Endodermal cell (in vitro differentiated cells): ENCODE data around the gene FUT2. TPM values are rescaled to one million over a fixed set of nuclear protein-coding genes. Genes with fewer than 3 reads are reported as not detected.

Experiments used
- DNase-seq: peaks from one replicate; pipeline ENCODE4 v3.0.0-alpha.2; 2017
- H3K27ac ChIP-seq: 2 replicates; pipeline ENCODE4 v1.5.1; 2013; ENCODE audit warnings: mild to moderate bottlenecking, low read depth, low read length, moderate library complexity
- H3K27me3 ChIP-seq: 2 replicates; pipeline ENCODE4 v1.6.1; 2013; ENCODE audit warnings: mild to moderate bottlenecking, low read length, moderate library complexity; ENCODE audit not compliant: insufficient read depth, control insufficient read depth, poor library complexity, severe bottlenecking
- H3K36me3 ChIP-seq: 2 replicates; pipeline ENCODE4 v1.7.0; 2013; ENCODE audit warnings: mild to moderate bottlenecking, low read length, moderate library complexity; ENCODE audit not compliant: control insufficient read depth, insufficient read depth
- H3K4me1 ChIP-seq: one replicate; pipeline ENCODE4 v1.7.0; 2013; ENCODE audit warnings: low read length; ENCODE audit not compliant: control insufficient read depth, insufficient read depth
- H3K4me3 ChIP-seq: 2 replicates; pipeline ENCODE4 v1.5.1; 2013; ENCODE audit warnings: mild to moderate bottlenecking, low read length, moderate library complexity
- H3K9ac ChIP-seq: 2 replicates; pipeline ENCODE4 v1.6.1; 2013; ENCODE audit warnings: mild to moderate bottlenecking, low read length, moderate library complexity; ENCODE audit not compliant: poor library complexity, severe bottlenecking; ENCODE audit errors: extremely low read depth
- H3K9me3 ChIP-seq: 2 replicates; pipeline ENCODE4 v1.6.1; 2013; ENCODE audit warnings: mild to moderate bottlenecking, low read length, moderate library complexity; ENCODE audit not compliant: control insufficient read depth
- H3K27ac Mint-ChIP-seq: 2 replicates; pipeline ENCODE4 v1.8.0; 2020; ENCODE audit warnings: mixed read lengths
- H3K27me3 Mint-ChIP-seq: 2 replicates; pipeline ENCODE4 v1.8.0; 2021; ENCODE audit warnings: mild to moderate bottlenecking, mixed read lengths; ENCODE audit not compliant: insufficient read depth
- H3K36me3 Mint-ChIP-seq: 2 replicates; pipeline ENCODE4 v1.8.0; 2020; ENCODE audit warnings: low read depth, mixed read lengths
- H3K4me1 Mint-ChIP-seq: 2 replicates; pipeline ENCODE4 v1.8.0; 2020; ENCODE audit warnings: mixed read lengths
- H3K4me3 Mint-ChIP-seq: 2 replicates; pipeline ENCODE4 v1.8.0; 2020; ENCODE audit warnings: mild to moderate bottlenecking, moderate library complexity, mixed read lengths
- H3K9me3 Mint-ChIP-seq: 2 replicates; pipeline ENCODE4 v1.8.0; 2020; ENCODE audit warnings: mild to moderate bottlenecking, mixed read lengths
- CTCF ChIP-seq: fragments of 200-600 bp; sonication (generic); conservative IDR thresholded peaks from 2 replicates; pipeline ENCODE4 v1.5.0; 2021; ENCODE audit warnings: antibody characterized with exemption, mild to moderate bottlenecking
- WGBS, 2 experiments: methylation state at CpG; one replicate each; pipeline versions ENCODE4 v1.1.5 to v1.1.7; 2013; ENCODE audit warnings: missing lambda C conversion rate in 2 of 2, mixed read lengths in 1 of 2; ENCODE audit not compliant: insufficient coverage in 1 of 2, insufficient read length in 1 of 2; 5-methylcytosine and 5-hydroxymethylcytosine counted together
- total RNA-seq, 2 donors: library from RNA; stranded (reverse); fragmentation: NEBNext Ultra II Directional in 1 of 2; extraction: Animal tissue kit (Norgen Biotek cat#: 25700) in 1 of 2; gene quantifications; 2 replicates in 1 of 2; 3 replicates in 1 of 2; pipeline ENCODE4 v1.2.1, GENCODE V29; 2021

Gene FUT2
- total RNA-seq, 2 donors from 2014 or later = 5.8 to 11.0 TPM

- TF ChIP-seq CTCF = no peak
- WGBS, 2 experiments = 96 to 100% methylated on average over 6 of the region's 6 CpGs
- no peaks in the 10 kb centered on the region for H3K27me3 ChIP-seq
- H3K9me3 ChIP-seq = no peaks in the 10 kb centered on the region
- no peak overlapping the region for H3K4me3 ChIP-seq
- Mint-ChIP-seq H3K4me3 (no peak overlapping the region), H3K27me3 (peaks cover 7% of the 10 kb centered on the region), H3K4me1 (no peaks in the 10 kb centered on the region), H3K36me3 (no peaks in the 10 kb centered on the region), H3K9me3 (peaks cover 4% of the 10 kb centered on the region), H3K27ac (no peak overlapping the region)
- no peaks in the 10 kb centered on the region for H3K4me1 ChIP-seq
- no peak overlapping the region for H3K9ac ChIP-seq
- no peak for DNase-seq
- H3K36me3 ChIP-seq = no peaks in the 10 kb centered on the region
- no peak overlapping the region for H3K27ac ChIP-seq
These were observed 30.0 kb upstream of the FUT2 start for GRCh38 chr19:48665786-48666185.

GRCh38 chr19:48668332-48668731, 27.4 kb upstream of the FUT2 start:
- TF ChIP-seq CTCF = no peak
- Mint-ChIP-seq H3K9me3 (no peaks in the 10 kb centered on the region), H3K36me3 (no peaks in the 10 kb centered on the region), H3K4me3 (no peak overlapping the region), H3K27me3 (peaks cover 3% of the 10 kb centered on the region), H3K4me1 (peaks cover under 1% of the 10 kb centered on the region), H3K27ac (no peak overlapping the region)
- no peaks in the 10 kb centered on the region for H3K4me1 ChIP-seq
- H3K9ac ChIP-seq = no peak overlapping the region
- no peaks in the 10 kb centered on the region for H3K27me3 ChIP-seq
- H3K9me3 ChIP-seq = no peaks in the 10 kb centered on the region
- WGBS, 2 experiments = 78 to 91% methylated on average over 3 of the region's 3 CpGs
- H3K27ac ChIP-seq = no peak overlapping the region
- no peak overlapping the region for H3K4me3 ChIP-seq
- no peak for DNase-seq
- H3K36me3 ChIP-seq = no peaks in the 10 kb centered on the region

- H3K9me3 Mint-ChIP-seq = no peaks in the 10 kb centered on the region
- H3K27ac ChIP-seq = no peak overlapping the region
- no peaks in the 10 kb centered on the region for H3K36me3 Mint-ChIP-seq
- H3K9ac ChIP-seq = no peak overlapping the region
- DNase-seq = no peak
- H3K36me3 ChIP-seq = no peaks in the 10 kb centered on the region
- no peaks in the 10 kb centered on the region for H3K9me3 ChIP-seq
- no peak for TF ChIP-seq CTCF
- peaks cover 3% of the 10 kb centered on the region for H3K4me1 Mint-ChIP-seq
- no peak overlapping the region for H3K4me3 ChIP-seq
- peaks cover 6% of the 10 kb centered on the region for H3K27me3 Mint-ChIP-seq
- no peak overlapping the region for H3K4me3 Mint-ChIP-seq
- no peaks in the 10 kb centered on the region for H3K4me1 ChIP-seq
- 94 to 100% methylated on average over 1 to 2 of the region's 2 CpGs for WGBS, 2 experiments
- H3K27me3 ChIP-seq = no peaks in the 10 kb centered on the region
- H3K27ac Mint-ChIP-seq = no peak overlapping the region
These were observed 27.0 kb upstream of the FUT2 start for GRCh38 chr19:48668761-48669160.
